Cortex of kidney (tissue), 1 donor: ENCODE results near the gene ERMN.

Experiments used
- DNase-seq: peaks from one replicate; lab custom pipeline; 2025; lab: John Stamatoyannopoulos, UW

Gene ERMN

GRCh38 chr2:157329524-157329923, 3.9 kb upstream of the ERMN start:
- no peak for DNase-seq

DNA sequence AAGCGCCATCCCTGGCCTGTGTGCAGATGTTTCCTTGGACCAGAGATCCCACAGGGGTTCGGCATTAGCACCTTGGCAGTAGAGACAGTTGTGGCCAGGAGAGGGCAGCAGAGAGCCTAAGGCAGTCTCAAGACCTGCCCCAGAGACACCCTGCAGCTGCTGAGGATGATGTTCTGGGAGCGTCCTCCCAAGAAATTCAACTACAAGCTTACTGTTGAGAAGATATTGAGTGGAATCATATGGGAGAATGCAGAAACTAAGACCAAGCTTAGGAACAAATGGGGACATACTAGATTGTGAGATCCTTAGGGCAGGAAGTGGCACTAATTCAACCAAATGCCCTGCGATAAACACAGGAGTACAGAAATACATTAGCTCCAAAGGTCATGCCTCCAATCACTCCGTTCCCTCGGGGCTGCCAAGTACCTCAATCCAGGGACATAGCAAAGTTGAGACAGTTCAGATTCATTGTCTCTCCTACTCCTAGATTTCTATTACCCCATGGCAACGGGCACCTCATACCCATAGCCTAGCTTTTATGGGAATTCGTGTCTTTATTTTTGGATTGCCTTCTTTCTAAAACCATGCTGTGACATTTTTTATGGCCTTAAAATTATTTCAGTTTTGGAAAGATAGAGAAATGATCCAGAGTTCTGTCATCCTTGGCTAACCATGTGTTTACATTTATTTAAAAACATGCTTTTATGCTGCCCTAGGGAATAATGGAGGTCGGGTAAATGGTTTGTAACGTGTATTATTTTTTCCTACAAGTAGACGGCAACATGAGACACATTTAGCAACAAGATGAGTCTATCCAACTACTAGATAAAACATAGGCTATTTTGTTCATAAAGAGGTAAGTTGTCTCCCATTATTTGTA, 2.2 kb upstream of the ERMN start:
- DNase-seq, result no peak

DNA sequence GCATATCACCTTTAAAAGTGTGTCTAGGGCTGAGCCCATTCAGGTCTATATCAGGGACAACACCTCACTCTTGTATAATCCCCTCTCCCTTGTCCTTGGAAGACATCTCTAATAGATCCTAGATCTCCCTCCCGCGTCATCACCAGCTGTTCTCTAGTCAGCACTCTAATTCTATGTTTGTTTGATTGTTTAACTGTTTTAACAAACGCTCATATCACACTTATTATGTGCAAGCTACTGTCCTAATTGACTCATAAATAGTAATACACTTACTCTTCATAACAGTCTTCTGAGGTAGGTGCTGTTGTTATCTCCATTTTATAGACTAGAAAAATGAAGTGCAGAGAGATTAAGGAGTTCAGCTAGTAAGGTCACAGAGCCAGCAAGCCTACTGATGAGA, 1.6 kb upstream of the ERMN start:
- no peak for DNase-seq

- DNase-seq, result no peak
Observed at GRCh38 chr2:157326698-157327097, 1.1 kb upstream of the ERMN start.

GRCh38 chr2:157324331-157324843, 1.2 kb downstream of the ERMN start:
- DNase-seq, result no peak

DNA sequence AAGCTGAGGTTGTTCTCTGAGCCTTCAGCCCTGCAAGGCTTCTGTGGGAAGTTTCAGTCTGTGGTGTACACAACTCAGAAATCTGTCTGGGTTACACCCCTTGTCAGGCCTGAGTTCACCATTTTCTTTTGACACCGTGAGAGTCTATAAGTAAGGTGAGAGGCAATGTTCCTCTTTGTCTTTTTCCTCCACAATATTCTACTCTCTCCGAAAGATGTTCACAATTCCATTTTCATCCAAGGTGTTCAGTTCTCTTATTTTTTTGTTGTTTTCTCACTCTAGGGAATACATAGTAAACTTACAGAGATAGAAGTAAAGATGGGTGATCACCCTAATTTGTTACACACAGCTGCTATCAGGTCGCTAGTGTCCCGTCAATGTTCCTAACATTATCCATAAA, 3.2 kb downstream of the ERMN start:
- DNase-seq, result no peak

DNA sequence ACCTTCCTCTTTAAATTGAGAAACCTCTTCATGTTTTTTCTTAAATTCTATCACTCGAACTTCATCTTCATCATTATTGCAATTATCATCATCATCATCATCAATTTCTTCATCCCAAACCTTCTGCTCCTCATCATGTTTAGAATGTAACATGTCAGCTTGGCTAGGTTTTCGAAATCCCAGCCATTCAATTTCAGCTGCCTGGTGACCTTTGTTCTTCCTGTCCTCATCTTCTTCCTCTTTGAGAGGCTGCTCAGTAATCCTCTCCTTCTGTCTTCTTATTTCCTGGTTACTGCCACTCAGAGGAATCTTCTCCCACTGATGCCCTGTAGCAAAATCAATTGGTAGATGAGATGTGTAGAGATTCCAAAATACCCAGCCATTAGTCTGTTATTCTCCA, 4.2 kb downstream of the ERMN start:
- DNase-seq, result no peak

- no peak for DNase-seq
Observed at GRCh38 chr2:157320409-157320808, 5.2 kb downstream of the ERMN start.

DNA sequence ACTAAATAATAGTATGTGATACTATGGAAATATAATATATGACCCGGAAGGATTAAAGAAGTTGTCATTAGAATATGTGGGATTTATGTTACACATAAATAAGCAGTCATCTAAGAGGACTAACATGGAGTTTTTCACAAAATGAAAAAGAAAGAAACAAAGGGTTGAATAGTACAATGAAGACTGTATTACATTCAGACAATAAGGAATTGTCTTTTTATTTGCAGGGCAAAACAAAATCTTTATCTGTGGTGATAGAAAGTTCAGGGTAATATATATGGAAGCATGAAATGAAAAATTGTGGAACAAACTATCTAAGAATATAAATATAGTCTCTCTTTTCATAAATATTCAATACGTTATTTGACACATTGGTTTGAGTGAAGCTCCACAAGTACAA, 5.8 kb downstream of the ERMN start:
- DNase-seq, result no peak

- no peak for DNase-seq
Observed at GRCh38 chr2:157318884-157319283, 6.7 kb downstream of the ERMN start.

DNA sequence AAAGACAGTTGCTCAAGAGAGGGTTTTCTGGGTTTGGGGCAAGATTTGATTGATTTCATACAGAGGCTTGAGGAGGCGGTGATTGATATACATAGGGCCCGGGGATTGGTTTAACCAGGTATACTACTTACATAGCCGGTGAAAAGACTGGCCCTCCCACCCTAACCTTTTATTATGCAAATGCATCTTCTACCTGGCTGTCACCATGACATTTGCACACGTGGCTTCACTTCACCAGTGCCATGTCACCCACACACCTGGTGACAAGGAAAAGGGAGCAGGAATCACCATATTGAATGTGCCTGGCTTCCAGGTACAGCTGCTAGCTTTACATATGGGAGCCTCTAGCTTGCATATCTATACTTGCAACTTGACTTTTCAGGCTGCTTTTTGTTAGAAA, 9.7 kb downstream of the ERMN start:
- no peak for DNase-seq

- no peak for DNase-seq
Observed at GRCh38 chr2:157312866-157313486, 12.6 kb downstream of the ERMN start.

- no peak for DNase-seq
Observed at GRCh38 chr2:157311706-157312105, 13.9 kb downstream of the ERMN start.

- no peak for DNase-seq
Observed at GRCh38 chr2:157309878-157310277, 15.7 kb downstream of the ERMN start.

DNA sequence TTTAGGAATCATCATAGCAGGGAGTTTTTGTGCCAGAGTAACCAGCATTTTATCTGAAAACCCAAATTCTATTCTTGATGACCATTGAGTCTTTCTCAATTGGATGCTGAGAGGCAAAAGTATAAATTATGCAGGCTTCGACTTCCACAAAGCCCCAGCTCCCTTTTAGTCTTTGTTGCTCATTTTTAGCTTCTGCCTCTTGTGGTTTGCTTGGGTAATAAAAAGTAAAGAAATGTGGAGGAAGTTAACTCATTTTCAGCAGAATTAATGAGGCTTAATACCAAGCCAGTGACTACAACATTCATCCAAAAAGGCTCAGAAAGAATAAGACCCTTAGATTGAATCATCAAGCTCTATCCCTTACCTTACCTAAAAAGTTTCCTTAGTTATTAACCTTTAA, 18.6 kb downstream of the ERMN start:
- DNase-seq, result no peak

GRCh38 chr2:157305723-157306110, 19.9 kb downstream of the ERMN start:
- no peak for DNase-seq

DNA sequence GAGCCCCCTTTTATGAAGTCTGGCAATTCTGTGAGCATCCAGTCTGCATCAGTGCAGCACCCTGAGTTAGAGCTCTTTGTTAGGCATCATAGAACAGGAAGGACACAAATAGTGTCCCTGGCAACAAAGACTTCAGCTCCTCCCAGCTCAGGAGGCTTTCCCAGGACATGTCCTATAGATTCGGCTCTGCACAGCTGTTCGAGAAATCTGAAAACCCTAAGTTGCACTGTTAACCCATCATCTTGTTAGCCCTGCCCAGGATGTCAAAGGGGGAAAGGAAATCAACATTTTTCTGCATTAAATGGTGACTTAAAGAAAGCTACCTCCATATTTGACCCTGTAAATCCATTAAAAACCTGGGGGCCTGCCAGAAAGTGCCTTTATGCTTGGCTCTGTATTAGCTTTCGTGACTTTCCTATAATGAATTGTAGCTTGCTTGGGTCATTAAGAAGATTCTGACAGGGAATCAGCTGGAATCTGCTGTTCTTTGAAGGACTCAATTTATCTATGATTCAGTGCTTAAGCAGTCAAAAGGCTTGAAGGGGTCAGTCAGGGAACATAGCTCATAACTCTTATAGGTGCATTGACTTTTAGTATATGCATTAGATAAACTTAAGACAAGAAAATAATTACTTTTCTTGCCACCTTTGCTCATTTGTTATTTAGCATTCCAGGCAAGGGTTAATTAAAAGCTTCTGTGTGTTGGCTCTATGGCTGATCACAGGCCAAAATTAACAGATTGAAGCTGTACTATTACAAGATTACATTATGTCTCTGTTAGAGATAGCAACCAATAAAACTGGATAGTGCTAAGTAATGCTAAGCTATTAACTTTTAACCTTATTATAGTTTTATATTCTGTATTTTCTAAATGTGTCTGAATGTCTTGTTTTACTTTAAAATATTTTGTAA, 20.6 kb downstream of the ERMN start:
- no peak for DNase-seq

DNA sequence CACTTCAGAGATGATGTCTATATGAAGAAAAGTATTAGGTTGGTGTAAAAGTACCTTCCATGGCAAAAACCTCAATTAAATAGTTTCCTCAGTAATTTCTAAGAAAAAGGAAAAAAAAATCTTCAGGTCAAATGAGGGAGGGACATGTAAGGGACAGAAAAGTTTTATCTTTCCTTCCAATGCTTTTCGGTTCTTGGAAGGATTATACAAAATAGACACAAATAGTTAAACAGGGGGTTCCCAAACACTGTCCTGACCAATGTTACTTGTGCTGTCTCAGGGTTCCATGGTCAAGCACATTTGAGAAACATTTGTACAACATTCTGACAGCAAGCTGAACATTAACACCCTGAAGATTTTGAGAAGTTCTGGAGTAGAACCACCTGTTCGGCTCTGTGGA, 22.0 kb downstream of the ERMN start:
- no peak for DNase-seq

- DNase-seq, result no peak
Observed at GRCh38 chr2:157302492-157303099, 23.0 kb downstream of the ERMN start.

- no peak for DNase-seq
Observed at GRCh38 chr2:157301307-157301706, 24.3 kb downstream of the ERMN start.

- DNase-seq, result no peak
Observed at GRCh38 chr2:157296958-157297357, 28.7 kb downstream of the ERMN start.

- DNase-seq, result no peak
Observed at GRCh38 chr2:157296490-157296889, 29.1 kb downstream of the ERMN start.
